ENCODE results near the gene REN.

REN gene

DNA sequence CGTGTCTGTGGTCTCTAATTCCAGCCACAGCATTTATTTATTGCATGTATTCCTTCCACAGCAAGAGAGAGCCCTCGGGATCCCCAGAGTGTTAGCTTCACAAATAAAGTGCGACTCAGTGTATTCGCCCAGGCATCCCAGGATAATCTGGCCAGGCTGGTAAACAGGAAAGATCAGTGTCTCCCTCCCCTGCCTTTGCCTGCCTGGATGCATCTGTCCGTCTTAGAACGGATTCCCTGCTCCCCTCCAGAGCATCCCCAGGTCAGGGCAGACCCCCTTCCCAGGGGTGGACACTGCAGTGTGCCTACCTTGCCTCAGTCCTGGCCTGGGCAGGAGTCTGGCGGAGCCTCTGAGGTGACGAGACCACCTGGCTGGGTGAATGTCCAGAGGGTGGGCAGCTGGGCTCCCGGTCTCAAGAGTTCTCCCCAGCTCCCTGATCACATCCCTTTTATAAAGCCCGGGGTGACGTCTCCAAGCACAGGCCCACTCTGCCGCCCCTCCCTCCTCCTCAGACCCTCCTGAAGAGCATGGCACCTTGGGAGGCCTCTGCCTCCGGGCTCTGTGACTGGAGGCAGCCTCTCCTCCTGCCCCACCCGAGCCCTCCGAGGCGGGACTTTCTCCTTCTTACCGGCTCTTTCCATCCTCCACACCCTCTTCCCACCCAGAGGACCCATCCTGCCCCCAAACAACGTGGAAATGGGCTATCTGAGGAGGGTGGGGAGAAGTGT is 30.1 kb upstream of the REN start, which contains the start of gene KISS1:
Gene KISS1, minus strand, starts transcription at position 424 of the 728 bp plus-strand sequence. CDS start 3,615 bp downstream, outside the sequence.
- no peak for DNase-seq (ENCODE audit: low spot score)
- TF ChIP-seq, protein P1, sequence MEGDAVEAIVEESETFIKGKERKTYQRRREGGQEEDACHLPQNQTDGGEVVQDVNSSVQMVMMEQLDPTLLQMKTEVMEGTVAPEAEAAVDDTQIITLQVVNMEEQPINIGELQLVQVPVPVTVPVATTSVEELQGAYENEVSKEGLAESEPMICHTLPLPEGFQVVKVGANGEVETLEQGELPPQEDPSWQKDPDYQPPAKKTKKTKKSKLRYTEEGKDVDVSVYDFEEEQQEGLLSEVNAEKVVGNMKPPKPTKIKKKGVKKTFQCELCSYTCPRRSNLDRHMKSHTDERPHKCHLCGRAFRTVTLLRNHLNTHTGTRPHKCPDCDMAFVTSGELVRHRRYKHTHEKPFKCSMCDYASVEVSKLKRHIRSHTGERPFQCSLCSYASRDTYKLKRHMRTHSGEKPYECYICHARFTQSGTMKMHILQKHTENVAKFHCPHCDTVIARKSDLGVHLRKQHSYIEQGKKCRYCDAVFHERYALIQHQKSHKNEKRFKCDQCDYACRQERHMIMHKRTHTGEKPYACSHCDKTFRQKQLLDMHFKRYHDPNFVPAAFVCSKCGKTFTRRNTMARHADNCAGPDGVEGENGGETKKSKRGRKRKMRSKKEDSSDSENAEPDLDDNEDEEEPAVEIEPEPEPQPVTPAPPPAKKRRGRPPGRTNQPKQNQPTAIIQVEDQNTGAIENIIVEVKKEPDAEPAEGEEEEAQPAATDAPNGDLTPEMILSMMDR (IDR thresholded peaks at IDR 0.05; ENCODE audit: extremely low read depth, missing control alignments): no peak

DNA sequence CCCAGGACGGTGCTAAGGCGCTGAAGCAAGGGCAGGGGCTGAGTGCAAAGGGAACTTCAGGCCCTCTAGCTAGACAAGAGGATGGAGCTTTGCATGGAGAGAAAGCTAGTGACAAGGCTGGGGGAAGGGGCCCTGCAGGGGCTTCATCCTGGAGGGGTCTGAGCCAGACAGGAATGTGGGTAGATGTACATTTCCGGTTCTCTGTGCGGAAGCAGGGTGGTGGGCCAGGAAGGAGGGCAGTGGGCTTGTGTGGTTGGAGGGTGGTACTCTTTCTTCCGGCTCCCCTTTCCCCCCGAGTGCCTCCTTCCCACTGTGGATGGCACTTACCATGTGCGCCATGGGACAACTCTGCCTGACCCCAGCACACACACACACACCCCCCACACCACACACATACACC is 28.6 kb upstream of the REN start:
- no peak for DNase-seq (ENCODE audit: low spot score)
- TF ChIP-seq, protein P1 (IDR thresholded peaks at IDR 0.05; ENCODE audit: extremely low read depth, missing control alignments): no peak

DNA sequence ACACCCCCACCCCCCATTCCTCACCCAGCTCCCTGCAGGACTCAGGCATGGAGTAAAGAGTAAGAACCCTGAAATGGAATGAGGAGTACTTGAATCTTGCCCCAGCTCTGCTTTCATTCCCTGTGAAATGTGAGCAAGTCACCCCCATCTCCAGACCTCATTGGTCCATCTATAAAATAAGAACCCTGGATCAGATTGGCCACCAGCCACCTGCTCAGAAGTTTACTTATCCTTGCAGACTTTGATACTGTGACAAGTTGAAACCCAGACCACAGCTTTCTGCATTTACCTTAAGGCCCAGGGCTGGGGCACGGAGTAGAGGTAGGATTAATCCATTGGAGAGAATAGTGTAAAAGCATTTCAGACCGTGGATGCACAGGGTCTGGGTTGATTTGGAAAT is 27.9 kb upstream of the REN start:
- DNase-seq (ENCODE audit: low spot score): no peak
- TF ChIP-seq, protein P1 (IDR thresholded peaks at IDR 0.05; ENCODE audit: extremely low read depth, missing control alignments): no peak

DNA sequence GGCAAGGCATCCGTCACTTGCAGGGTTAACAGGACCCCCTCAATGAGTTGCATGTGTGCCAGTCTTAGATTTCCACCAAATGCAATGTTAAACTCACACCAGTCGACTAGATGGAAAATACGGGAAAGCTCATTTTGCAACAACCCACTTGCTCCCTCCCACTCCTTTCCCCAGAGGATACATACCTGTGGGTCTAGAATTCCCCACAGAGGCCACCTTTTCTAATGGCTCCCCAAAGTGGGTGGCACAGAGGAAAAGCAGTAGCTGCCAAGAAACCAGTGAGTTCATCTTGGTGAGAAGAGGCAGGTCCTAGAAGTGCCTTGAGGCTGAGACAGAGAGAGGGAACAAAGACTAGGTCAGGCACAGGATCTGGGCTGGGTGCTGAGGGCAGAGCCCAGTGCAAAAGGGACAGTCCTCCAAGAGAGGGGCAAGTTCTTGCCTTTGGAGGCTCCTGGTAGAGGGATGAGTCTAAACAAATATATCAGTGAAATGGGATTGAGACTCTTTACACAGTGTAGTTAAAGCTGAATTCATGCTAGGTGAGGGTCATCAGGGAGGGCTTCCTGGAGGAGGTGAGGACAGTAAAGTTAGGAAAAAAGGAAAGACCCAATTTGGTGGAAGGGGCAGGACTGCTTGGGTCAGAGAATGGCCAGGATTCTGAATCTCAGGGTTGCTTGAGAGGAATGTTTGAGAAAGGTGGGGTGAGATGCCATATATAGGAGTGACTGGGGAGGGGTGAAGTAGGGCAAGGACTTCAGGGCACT is 26.6 kb upstream of the REN start:
- TF ChIP-seq, protein P1 (IDR thresholded peaks at IDR 0.05; ENCODE audit: extremely low read depth, missing control alignments): no peak
- DNase-seq (ENCODE audit: low spot score): no peak

DNA sequence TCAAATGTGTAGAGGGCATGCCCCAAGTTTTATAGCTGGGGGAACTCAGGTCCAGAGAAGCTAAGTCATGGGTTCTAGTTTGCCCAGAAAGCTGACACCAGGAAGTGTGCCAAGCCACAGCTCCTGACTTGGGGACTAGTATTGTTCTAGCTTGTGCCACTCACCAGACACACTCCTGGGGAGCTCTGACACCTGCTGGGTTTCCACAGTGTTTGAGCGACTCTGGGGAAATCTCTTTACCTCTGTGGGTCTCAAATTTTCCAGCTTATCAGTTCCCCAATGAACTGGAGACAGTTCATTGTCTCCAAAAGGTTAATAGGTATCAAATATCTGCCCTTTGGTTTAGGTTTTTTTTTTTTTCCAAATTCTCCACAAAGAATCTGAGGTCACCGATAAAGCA is 25.9 kb upstream of the REN start:
- TF ChIP-seq, protein P1 (IDR thresholded peaks at IDR 0.05; ENCODE audit: extremely low read depth, missing control alignments): no peak
- DNase-seq (ENCODE audit: low spot score): no peak

DNA sequence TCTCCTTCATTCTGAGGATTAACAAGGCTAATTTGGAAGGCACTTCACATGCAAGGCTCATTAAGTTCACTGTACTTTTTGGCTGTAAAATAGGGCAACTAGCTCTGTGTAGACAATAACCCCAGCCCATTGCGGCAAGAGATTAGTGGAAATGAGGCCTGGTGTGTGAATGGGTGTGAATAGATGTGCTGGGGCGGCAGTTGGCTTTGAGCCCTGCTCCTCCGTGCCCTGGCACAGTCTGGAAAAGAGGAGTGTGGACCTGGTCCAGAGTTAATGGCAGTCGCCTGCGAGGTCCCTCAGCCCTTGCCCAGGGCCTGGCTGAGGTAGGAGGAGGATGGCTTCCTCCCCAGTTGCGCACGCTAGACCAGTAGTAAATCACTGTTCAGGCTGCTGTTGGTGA is 25.3 kb upstream of the REN start:
- no peak for DNase-seq (ENCODE audit: low spot score)
- TF ChIP-seq, protein P1 (IDR thresholded peaks at IDR 0.05; ENCODE audit: extremely low read depth, missing control alignments): no peak
